Epithelial cell of esophagus (primary cell): ENCODE data around the gene ESYT3.
A peak's percentile ranks its signal among the peaks of the same experiment; 100 is the strongest.

ENCODE experiments used
- DNase-seq: peaks from one replicate; pipeline ENCODE4 v3.0.0; 2010; ENCODE audit warnings: low read depth
- H3K4me3 ChIP-seq: 2 replicates; pipeline ENCODE4 v1.5.1; 2011; ENCODE audit warnings: mild to moderate bottlenecking, low read length, control low read depth
- CTCF ChIP-seq: IDR thresholded peaks from 2 replicates; pipeline ENCODE4 v1.5.1; 2011; ENCODE audit warnings: low read depth, mild to moderate bottlenecking, low read length, control low read depth, inconsistent platforms; ENCODE audit not compliant: insufficient read depth; ENCODE audit errors: missing control alignments

The ESYT3 gene

GRCh38 chr3:138434276-138434874, at the start of gene ESYT3:
ESYT3 (plus strand) TSS chr3:138434616; CDS start chr3:138434799, 183 bp downstream.
- TF ChIP-seq CTCF = no peak
- DNase-seq = peak; percentile 93
- peak within 1 kb of the TSS; percentile 40 for H3K4me3 ChIP-seq

GRCh38 chr3:138384976-138385375, 49.4 kb upstream of the ESYT3 start:
- no peak overlapping the region for H3K4me3 ChIP-seq
- DNase-seq = no peak
- no peak for TF ChIP-seq CTCF

DNA sequence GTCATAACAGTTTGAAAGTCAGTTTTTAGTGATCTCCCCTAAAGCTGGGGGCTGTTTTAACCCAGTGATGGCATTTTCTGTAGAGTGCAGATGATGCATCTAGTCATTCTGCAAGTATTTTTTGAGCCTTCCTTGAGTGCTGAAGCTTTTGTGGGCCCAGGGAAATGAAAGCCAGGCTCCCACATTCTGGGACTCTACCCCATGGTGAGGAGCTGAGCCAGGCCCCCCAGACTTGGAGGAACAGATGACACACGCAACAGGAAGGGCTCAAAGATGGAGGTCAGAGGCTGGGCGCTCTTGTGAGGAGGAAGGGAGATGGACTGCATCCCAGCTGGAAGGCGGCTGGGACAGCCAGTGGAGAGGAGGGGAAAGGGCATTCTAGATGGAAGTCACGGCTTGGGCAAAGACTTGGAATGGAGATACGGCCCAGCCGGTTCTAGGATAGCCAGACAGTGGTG, 45.2 kb upstream of the ESYT3 start:
- no peak for DNase-seq
- TF ChIP-seq CTCF = no peak

GRCh38 chr3:138389841-138390581, 44.4 kb upstream of the ESYT3 start:
- peak; percentile 95 for DNase-seq

More for the DNA sequence above, 45.2 kb upstream of the ESYT3 start:
- no peak overlapping the region for H3K4me3 ChIP-seq

DNA sequence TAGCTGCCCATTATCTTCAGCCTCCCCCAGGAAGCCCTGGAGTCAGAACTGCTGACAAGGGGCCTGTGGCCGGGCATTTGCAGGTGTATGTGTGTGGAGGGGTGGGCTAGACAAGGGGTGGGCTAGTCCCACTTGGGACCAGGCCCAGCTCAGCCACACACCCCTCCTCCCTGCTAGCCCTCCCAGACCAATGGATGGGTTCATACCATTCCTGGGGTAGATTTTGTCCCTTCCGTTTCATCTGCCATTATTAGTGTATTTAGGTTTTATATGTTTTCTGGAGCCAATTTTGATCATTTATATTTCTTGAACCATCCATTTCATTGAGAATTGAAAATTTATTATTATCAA, 43.9 kb upstream of the ESYT3 start:
- no peak for TF ChIP-seq CTCF
- no peak overlapping the region for H3K4me3 ChIP-seq
- no peak for DNase-seq

More at GRCh38 chr3:138389841-138390581, 44.4 kb upstream of the ESYT3 start:
- TF ChIP-seq CTCF = no peak
- H3K4me3 ChIP-seq = no peak overlapping the region

DNA sequence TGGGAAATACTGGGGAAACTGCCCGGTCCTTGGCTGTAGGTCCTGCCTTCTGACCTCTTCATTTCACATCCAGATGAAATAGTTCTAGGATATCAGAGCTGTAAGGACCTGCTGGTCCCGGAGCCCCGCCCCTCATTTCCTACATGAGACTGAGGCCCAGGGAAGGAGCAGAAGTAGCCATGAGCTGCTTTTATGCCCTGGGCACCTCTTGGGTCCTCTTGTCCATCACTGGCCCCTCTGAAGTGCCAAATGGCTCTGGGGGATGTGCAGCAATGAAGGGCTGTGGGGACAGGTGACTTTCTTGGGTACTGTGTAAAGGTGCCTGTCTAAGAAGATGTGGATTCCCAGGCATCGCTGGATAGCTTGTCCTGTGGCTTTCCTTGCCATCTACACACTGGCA, 40.3 kb upstream of the ESYT3 start:
- DNase-seq = no peak

More for the DNA sequence above, 40.3 kb upstream of the ESYT3 start:
- no peak for TF ChIP-seq CTCF
- H3K4me3 ChIP-seq = no peak overlapping the region
